Lower leg skin (tissue), 4 donors: Measurements from ENCODE around the gene SPRR1B. TPM values are rescaled to one million over a fixed set of nuclear protein-coding genes. Genes with fewer than 3 reads are reported as not detected.

Experiments used
- DNase-seq, 2 donors: peaks; one replicate each; pipeline ENCODE4 v3.0.0-alpha.2; 2019; ENCODE audit warnings: low spot score in 2 of 2
- H3K4me3 ChIP-seq: fragments of 200-600 bp; sonication (generic); 2 replicates; pipeline ENCODE4 v1.5.1; 2017; ENCODE audit warnings: mild to moderate bottlenecking, low read depth; ENCODE audit not compliant: poor library complexity, severe bottlenecking
- CTCF ChIP-seq, 3 donors: fragments of 450-650 bp; IDR thresholded peaks; one replicate each; pipeline ENCODE4 v1.5.1; 2016; ENCODE audit warnings: antibody characterized with exemption in 3 of 3, mild to moderate bottlenecking in 3 of 3, moderate library complexity in 2 of 3
- POLR2A ChIP-seq, 2 donors: fragments of 450-650 bp; IDR thresholded peaks; one replicate each; pipeline ENCODE4 v1.6.1; 2016 to 2017; ENCODE audit warnings: antibody characterized with exemption in 2 of 2, mild to moderate bottlenecking in 1 of 2, moderate library complexity in 1 of 2
- WGBS, 2 donors: methylation state at CpG; one replicate each; pipeline ENCODE4 v1.1.5; 2018; 5-methylcytosine and 5-hydroxymethylcytosine counted together
- intact Hi-C: fragments of 100-400 bp; cut with DNase I; formaldehyde crosslinking; loops from one replicate; pipeline ENCODE4 v1.15.0; 2023; ENCODE audit warnings: low total_unique reads
- total RNA-seq, 4 donors: library from RNA; depleted of rRNA; stranded (reverse); fragments of >200 nt; gene quantifications; one replicate each; pipeline ENCODE4 v1.1.0, GENCODE V29; 2016

Gene SPRR1B
- 100 to 1,000 TPM in 2 of 4 donors, 10 to 100 TPM in 2; 42.6 to 213 (median 128) TPM for total RNA-seq

GRCh38 chr1:153030895-153031294, at the start of gene SPRR1B:
Gene SPRR1B (plus strand): TSS chr1:153031203. CDS start chr1:153032346, 1,143 bp downstream.
- TF ChIP-seq POLR2A (IDR thresholded peaks at IDR 0.05) = no peak
- TF ChIP-seq CTCF (IDR thresholded peaks at IDR 0.05) = no peak
- no peak within 1 kb of the TSS for H3K4me3 ChIP-seq
- intact Hi-C loops = no loop called here
- DNase-seq = no peak

- no peak for DNase-seq
- H3K4me3 ChIP-seq = no peak overlapping the region
- TF ChIP-seq CTCF (IDR thresholded peaks at IDR 0.05) (no peak), POLR2A (IDR thresholded peaks at IDR 0.05) (no peak)
- 79 to 87% methylated on average over 4 of the region's 4 CpGs for WGBS, 2 donors
- intact Hi-C loops = no loop called here
These were observed 48.9 kb upstream of the SPRR1B start for GRCh38 chr1:152982076-152982475.

- no peak overlapping the region for H3K4me3 ChIP-seq
- DNase-seq = no peak
- intact Hi-C loops = no loop called here
- TF ChIP-seq POLR2A (IDR thresholded peaks at IDR 0.05) (no peak), CTCF (IDR thresholded peaks at IDR 0.05) (no peak)
These were observed 47.8 kb upstream of the SPRR1B start for GRCh38 chr1:152983234-152983633.

- TF ChIP-seq POLR2A (IDR thresholded peaks at IDR 0.05) (no peak), CTCF (IDR thresholded peaks at IDR 0.05) (no peak)
- intact Hi-C loops = no loop called here
- no peak within 1 kb of the TSS for H3K4me3 ChIP-seq
- DNase-seq = no peak
- WGBS, 2 donors = 55 to 68% methylated on average over 3 of the region's 3 CpGs
These were observed 47.3 kb upstream of the SPRR1B start, which contains the start of gene SPRR1A for GRCh38 chr1:152983743-152984142. Gene SPRR1A (plus strand): TSS chr1:152984081. CDS start chr1:152985231, 1,150 bp downstream.

- 65 to 72% methylated on average over 2 of the region's 2 CpGs for WGBS, 2 donors
- TF ChIP-seq CTCF (IDR thresholded peaks at IDR 0.05) (no peak), POLR2A (IDR thresholded peaks at IDR 0.05) (no peak)
- DNase-seq = no peak
- no peak overlapping the region for H3K4me3 ChIP-seq
- intact Hi-C loops = no loop called here
These were observed 44.4 kb upstream of the SPRR1B start for GRCh38 chr1:152986578-152986977.

GRCh38 chr1:152993186-152993585, 37.8 kb upstream of the SPRR1B start:
- no peak overlapping the region for H3K4me3 ChIP-seq
- TF ChIP-seq CTCF (IDR thresholded peaks at IDR 0.05) (no peak), POLR2A (IDR thresholded peaks at IDR 0.05) (no peak)
- 47% methylated on average over 6 of the region's 6 CpGs for WGBS, 2 donors
- intact Hi-C loops = no loop called here
- no peak for DNase-seq
